HG03108 (cell line): ENCODE measurements around the gene RPS6KA2.
"Not testable (repeated sequence)": the region's sequence is repeated elsewhere in the genome, so short reads cannot be mapped to it uniquely, and the experiment has no call there.

Experiments
- ATAC-seq: cut with Tn5 transposase; IDR thresholded peaks from one replicate; pipeline ENCODE4 v1.9.1; 2021; ENCODE audit warnings: moderate library complexity; ENCODE audit not compliant: unreplicated experiment

The RPS6KA2 gene

GRCh38 chr6:166538297-166539010 lies 88.6 kb downstream of the RPS6KA2 start:
- no peak for ATAC-seq

- no peak for ATAC-seq
Observed at GRCh38 chr6:166534658-166535406, 92.2 kb downstream of the RPS6KA2 start.

GRCh38 chr6:166533205-166533824 lies 93.7 kb downstream of the RPS6KA2 start:
- ATAC-seq: no peak

- no peak for ATAC-seq
Observed at GRCh38 chr6:166532302-166532701, 94.7 kb downstream of the RPS6KA2 start.

GRCh38 chr6:166530211-166531095 lies 96.6 kb downstream of the RPS6KA2 start:
- ATAC-seq: no peak

- ATAC-seq: no peak
Observed at GRCh38 chr6:166529586-166529985, 97.5 kb downstream of the RPS6KA2 start.

GRCh38 chr6:166529058-166529457 lies 98.0 kb downstream of the RPS6KA2 start:
- not testable (repeated sequence) for ATAC-seq

- no peak for ATAC-seq
Observed at GRCh38 chr6:166527849-166528248, 99.2 kb downstream of the RPS6KA2 start.

GRCh38 chr6:166526937-166527336 lies 100.1 kb downstream of the RPS6KA2 start:
- no peak for ATAC-seq

GRCh38 chr6:166525567-166525966 lies 101.5 kb downstream of the RPS6KA2 start:
- ATAC-seq: no peak

GRCh38 chr6:166523782-166524559 lies 103.1 kb downstream of the RPS6KA2 start:
- ATAC-seq: no peak

- no peak for ATAC-seq
Observed at GRCh38 chr6:166520905-166521834, 105.9 kb downstream of the RPS6KA2 start.

- ATAC-seq: no peak
Observed at GRCh38 chr6:166516251-166516884, 110.7 kb downstream of the RPS6KA2 start.

- ATAC-seq: no peak
Observed at GRCh38 chr6:166515072-166515810, 111.8 kb downstream of the RPS6KA2 start.

- no peak for ATAC-seq
Observed at GRCh38 chr6:166514196-166514595, 112.9 kb downstream of the RPS6KA2 start.

GRCh38 chr6:166512567-166512966 lies 114.5 kb downstream of the RPS6KA2 start:
- peak; percentile 81 for ATAC-seq

GRCh38 chr6:166511316-166511715 lies 115.7 kb downstream of the RPS6KA2 start:
- ATAC-seq: no peak

- ATAC-seq: no peak
Observed at GRCh38 chr6:166509193-166509592, 117.9 kb downstream of the RPS6KA2 start.
